Measurements from ENCODE around the gene VARS1. TPM values are rescaled to one million over a fixed set of nuclear protein-coding genes. Genes with fewer than 3 reads are reported as not detected.
A peak's percentile ranks its signal among the peaks of the same experiment; 100 is the strongest.

VARS1 gene
- total and polyA plus RNA-seq, 2 donors (not counting 1 experiment from before 2014, with no cell fraction given), result 16.0 to 53.5 TPM

DNA sequence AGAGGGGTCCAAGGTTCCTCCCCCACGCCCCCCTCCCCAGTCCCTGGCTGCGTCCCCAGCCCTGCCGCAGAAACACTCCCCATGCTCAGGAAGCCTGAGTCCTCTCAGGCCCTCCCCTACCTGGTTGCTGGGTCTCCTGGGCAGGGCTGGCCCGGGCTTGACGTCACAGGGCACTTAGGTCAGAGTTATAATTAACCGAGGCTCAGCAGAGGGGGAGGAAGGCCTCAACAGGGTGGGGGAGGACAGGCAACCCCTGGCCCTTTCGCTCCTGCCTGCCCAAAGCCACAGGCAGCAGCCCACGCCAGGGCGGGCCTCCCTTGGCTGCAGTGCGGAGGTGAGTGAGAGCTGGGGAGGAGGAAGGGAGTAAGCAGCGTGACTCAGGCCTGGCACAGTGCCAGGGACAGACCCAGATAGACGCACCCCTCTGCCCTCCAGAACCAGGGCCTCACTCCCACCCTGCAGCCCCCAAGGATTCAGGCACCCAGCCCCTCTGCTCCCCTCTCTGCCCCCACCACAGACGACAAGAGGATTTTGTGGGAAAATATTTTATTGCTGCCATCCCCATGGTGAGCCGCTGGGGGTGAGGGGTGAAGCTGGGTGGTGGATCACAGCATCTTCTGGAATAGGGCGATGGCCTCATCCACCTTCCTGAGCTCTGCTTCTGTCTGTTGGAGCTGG, 18.4 kb downstream of the VARS1 start, which contains the start of gene VWA7:
TSS of gene VWA7 (minus strand) at position 340 of the 678 bp plus-strand sequence. CDS start 549 bp downstream, outside the sequence.
- Histone ChIP-seq H2AFZ (ENCODE audit: low read length) (no peak within 1 kb of the TSS), H3K9me3 (ENCODE audit: control insufficient read depth, insufficient read depth, low read depth, low read length) (no peaks in the 10 kb centered on the region), H3K4me1 (ENCODE audit: control insufficient read depth, extremely low read depth, insufficient read depth, low read length) (peaks cover 7% of the 10 kb centered on the region), H4K20me1 (ENCODE audit: control insufficient read depth, extremely low read depth, insufficient read depth, low read length) (no peaks in the 10 kb centered on the region), H3K79me2 (ENCODE audit: control insufficient read depth, insufficient read depth, low read length) (no peaks in the 10 kb centered on the region), H3K27ac (ENCODE audit: insufficient read depth, low read length) (peak within 1 kb of the TSS; percentile 43), H3K4me2 (ENCODE audit: extremely low read depth, insufficient read depth, low read length) (peak within 1 kb of the TSS; percentile 44), H3K9ac (ENCODE audit: insufficient read depth, low read length) (peak within 1 kb of the TSS; percentile 16), H3K27me3 (ENCODE audit: control insufficient read depth, insufficient read depth, low read length) (no peaks in the 10 kb centered on the region), H3K36me3 (ENCODE audit: control insufficient read depth, insufficient read depth, low read length) (peaks cover 11% of the 10 kb centered on the region), H3K4me3 (replicated peaks in 1 of 4; ENCODE audit: control extremely low read depth in 1 of 4, insufficient read depth in 1 of 4, low read depth in 3 of 4, low read length in 4 of 4) (no peak within 1 kb of the TSS)
- DNase-seq (ENCODE audit: low read depth in 2 of 2), result peak; percentile 72 to 79
- no peak for TF ChIP-seq EZH2 (IDR thresholded peaks at IDR 0.05; ENCODE audit: low read length, missing control alignments)
- TF ChIP-seq, protein P1, sequence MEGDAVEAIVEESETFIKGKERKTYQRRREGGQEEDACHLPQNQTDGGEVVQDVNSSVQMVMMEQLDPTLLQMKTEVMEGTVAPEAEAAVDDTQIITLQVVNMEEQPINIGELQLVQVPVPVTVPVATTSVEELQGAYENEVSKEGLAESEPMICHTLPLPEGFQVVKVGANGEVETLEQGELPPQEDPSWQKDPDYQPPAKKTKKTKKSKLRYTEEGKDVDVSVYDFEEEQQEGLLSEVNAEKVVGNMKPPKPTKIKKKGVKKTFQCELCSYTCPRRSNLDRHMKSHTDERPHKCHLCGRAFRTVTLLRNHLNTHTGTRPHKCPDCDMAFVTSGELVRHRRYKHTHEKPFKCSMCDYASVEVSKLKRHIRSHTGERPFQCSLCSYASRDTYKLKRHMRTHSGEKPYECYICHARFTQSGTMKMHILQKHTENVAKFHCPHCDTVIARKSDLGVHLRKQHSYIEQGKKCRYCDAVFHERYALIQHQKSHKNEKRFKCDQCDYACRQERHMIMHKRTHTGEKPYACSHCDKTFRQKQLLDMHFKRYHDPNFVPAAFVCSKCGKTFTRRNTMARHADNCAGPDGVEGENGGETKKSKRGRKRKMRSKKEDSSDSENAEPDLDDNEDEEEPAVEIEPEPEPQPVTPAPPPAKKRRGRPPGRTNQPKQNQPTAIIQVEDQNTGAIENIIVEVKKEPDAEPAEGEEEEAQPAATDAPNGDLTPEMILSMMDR (conservative IDR thresholded peaks at IDR 0.05 in 1 of 2, IDR thresholded peaks at IDR 0.05 in 1 of 2; ENCODE audit: low read depth in 1 of 2, low read length in 2 of 2), result no peak

DNA sequence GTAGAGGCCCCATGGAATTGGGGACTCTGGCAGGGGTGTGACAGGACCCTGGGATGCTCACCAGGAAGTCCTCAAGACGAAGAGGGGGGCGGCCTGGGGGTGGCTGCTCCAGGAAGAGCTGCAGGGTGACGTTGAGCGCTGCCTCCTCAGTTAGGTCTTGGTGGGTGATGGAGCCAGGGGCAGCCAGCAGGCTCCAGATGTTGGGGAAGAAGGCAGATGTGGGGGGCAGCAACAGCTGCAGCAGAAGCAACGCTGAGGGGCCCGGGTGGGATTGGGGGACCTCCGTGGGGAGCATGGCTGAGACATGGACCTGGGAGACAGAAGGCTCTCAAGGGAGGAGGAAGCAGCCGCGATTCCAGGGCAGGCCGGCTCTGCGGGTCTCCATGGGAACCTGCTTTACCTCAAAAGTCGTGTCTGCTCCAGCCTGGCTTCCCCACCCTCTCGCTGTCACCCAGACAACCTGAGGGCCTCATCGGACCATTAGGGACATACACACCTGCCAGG, 19.0 kb downstream of the VARS1 start:
- peaks cover 7% of the 10 kb centered on the region for H3K4me1 ChIP-seq (ENCODE audit: control insufficient read depth, extremely low read depth, insufficient read depth, low read length)
- H3K9ac ChIP-seq (ENCODE audit: insufficient read depth, low read length), result no peak overlapping the region
- no peaks in the 10 kb centered on the region for H4K20me1 ChIP-seq (ENCODE audit: control insufficient read depth, extremely low read depth, insufficient read depth, low read length)
- TF ChIP-seq EZH2 (IDR thresholded peaks at IDR 0.05; ENCODE audit: low read length, missing control alignments), result no peak
- TF ChIP-seq, protein P1 (conservative IDR thresholded peaks at IDR 0.05 in 1 of 2, IDR thresholded peaks at IDR 0.05 in 1 of 2; ENCODE audit: low read depth in 1 of 2, low read length in 2 of 2), result no peak
- H3K27me3 ChIP-seq (ENCODE audit: control insufficient read depth, insufficient read depth, low read length), result no peaks in the 10 kb centered on the region
- no peak overlapping the region for H3K4me2 ChIP-seq (ENCODE audit: extremely low read depth, insufficient read depth, low read length)
- no peaks in the 10 kb centered on the region for H3K79me2 ChIP-seq (ENCODE audit: control insufficient read depth, insufficient read depth, low read length)
- H2AFZ ChIP-seq (ENCODE audit: low read length), result no peak overlapping the region
- H3K27ac ChIP-seq (ENCODE audit: insufficient read depth, low read length), result peak overlapping the region; percentile 43
- no peaks in the 10 kb centered on the region for H3K9me3 ChIP-seq (ENCODE audit: control insufficient read depth, insufficient read depth, low read depth, low read length)
- no peak overlapping the region for H3K4me3 ChIP-seq (replicated peaks in 1 of 4; ENCODE audit: control extremely low read depth in 1 of 4, insufficient read depth in 1 of 4, low read depth in 3 of 4, low read length in 4 of 4)
- peaks cover 8% of the 10 kb centered on the region for H3K36me3 ChIP-seq (ENCODE audit: control insufficient read depth, insufficient read depth, low read length)
- no peak for DNase-seq (ENCODE audit: low read depth in 2 of 2)

DNA sequence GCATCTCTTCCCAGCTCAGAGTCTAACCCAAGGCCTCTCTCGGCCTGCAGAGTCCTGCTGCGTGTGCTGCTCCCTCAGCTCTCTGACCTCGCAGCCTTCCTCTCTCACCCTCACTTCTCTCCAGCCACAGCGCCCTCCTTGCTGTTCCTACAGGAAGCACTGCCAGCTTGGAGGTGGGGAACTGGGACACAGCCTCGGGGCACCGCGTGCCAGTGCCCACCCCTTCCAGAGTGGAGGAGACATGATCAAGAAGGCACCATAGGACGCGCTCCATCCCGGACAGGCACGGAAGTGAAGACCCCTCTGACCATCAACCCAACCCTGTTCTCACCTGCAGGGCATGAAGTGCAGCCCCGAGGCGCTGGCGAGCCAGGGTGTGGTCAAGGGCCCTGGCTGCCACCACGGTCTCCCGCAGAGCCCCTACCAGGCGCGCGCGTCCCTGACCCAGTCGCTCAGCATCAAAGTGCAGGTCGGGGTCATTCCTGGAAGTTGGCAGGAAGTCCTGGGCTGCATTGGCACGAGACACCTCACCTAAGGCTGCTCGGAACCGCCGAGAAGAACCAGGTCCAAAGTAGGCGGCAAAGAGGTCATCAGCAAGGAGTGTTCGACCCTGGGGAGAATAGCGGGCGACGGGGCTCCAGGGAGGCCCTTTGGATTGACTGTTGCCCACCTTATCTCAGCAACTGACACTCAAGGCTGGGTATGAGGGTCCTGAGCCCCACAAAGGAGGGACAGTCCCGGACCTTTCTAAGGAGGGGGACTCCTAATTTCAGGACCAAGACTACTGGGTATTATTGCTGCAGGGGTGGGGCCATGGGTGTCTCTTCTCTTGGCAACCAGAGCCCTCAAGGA, 19.7 kb downstream of the VARS1 start:
- no peak overlapping the region for H2AFZ ChIP-seq (ENCODE audit: low read length)

More for the DNA sequence above, 19.7 kb downstream of the VARS1 start:
- Histone ChIP-seq H3K27ac (ENCODE audit: insufficient read depth, low read length) (no peak overlapping the region), H3K9ac (ENCODE audit: insufficient read depth, low read length) (no peak overlapping the region), H3K4me1 (ENCODE audit: control insufficient read depth, extremely low read depth, insufficient read depth, low read length) (peaks cover 7% of the 10 kb centered on the region), H3K4me2 (ENCODE audit: extremely low read depth, insufficient read depth, low read length) (no peak overlapping the region), H3K27me3 (ENCODE audit: control insufficient read depth, insufficient read depth, low read length) (no peaks in the 10 kb centered on the region), H3K4me3 (replicated peaks in 1 of 4; ENCODE audit: control extremely low read depth in 1 of 4, insufficient read depth in 1 of 4, low read depth in 3 of 4, low read length in 4 of 4) (no peak overlapping the region), H3K36me3 (ENCODE audit: control insufficient read depth, insufficient read depth, low read length) (peaks cover 8% of the 10 kb centered on the region), H4K20me1 (ENCODE audit: control insufficient read depth, extremely low read depth, insufficient read depth, low read length) (no peaks in the 10 kb centered on the region), H3K79me2 (ENCODE audit: control insufficient read depth, insufficient read depth, low read length) (no peaks in the 10 kb centered on the region), H3K9me3 (ENCODE audit: control insufficient read depth, insufficient read depth, low read depth, low read length) (no peaks in the 10 kb centered on the region)
- no peak for TF ChIP-seq EZH2 (IDR thresholded peaks at IDR 0.05; ENCODE audit: low read length, missing control alignments)
- TF ChIP-seq, protein P1 (conservative IDR thresholded peaks at IDR 0.05 in 1 of 2, IDR thresholded peaks at IDR 0.05 in 1 of 2; ENCODE audit: low read depth in 1 of 2, low read length in 2 of 2), result no peak
- no peak for DNase-seq (ENCODE audit: low read depth in 2 of 2)
